Measurements from ENCODE around the gene SCN5A.

The SCN5A gene

GRCh38 chr3:38653685-38654537, 4.4 kb upstream of the SCN5A start:
- no peak overlapping the region for H3K27ac ChIP-seq
- TF ChIP-seq CTCF (conservative IDR thresholded peaks at IDR 0.05), result no peak

- no peak for TF ChIP-seq CTCF (conservative IDR thresholded peaks at IDR 0.05)
- no peak overlapping the region for H3K27ac ChIP-seq
Observed at GRCh38 chr3:38652934-38653333, 3.4 kb upstream of the SCN5A start.

- no peak overlapping the region for H3K27ac ChIP-seq
- peak; percentile 95 for TF ChIP-seq CTCF (conservative IDR thresholded peaks at IDR 0.05)
Observed at GRCh38 chr3:38651153-38651789, 1.8 kb upstream of the SCN5A start.

GRCh38 chr3:38650248-38650951, 913 bp upstream of the SCN5A start:
- no peak overlapping the region for H3K27ac ChIP-seq
- TF ChIP-seq CTCF (conservative IDR thresholded peaks at IDR 0.05), result no peak

- no peak for TF ChIP-seq CTCF (conservative IDR thresholded peaks at IDR 0.05)
- peak overlapping the region; percentile 47; the same call in 1 of the 2 replicates for H3K27ac ChIP-seq
Observed at GRCh38 chr3:38648659-38649499, 608 bp downstream of the SCN5A start.

- no peak for TF ChIP-seq CTCF (conservative IDR thresholded peaks at IDR 0.05)
Observed at GRCh38 chr3:38648024-38648658, 1.3 kb downstream of the SCN5A start.

More at GRCh38 chr3:38648024-38648658, 1.3 kb downstream of the SCN5A start:
- H3K27ac ChIP-seq, result no peak overlapping the region

All from VCaP (cell line).